GM21360 (cell line): ENCODE measurements around the gene ZFHX3.

ENCODE experiments used
- ATAC-seq: cut with Tn5 transposase; IDR thresholded peaks from one replicate; pipeline ENCODE4 v1.9.1; 2021; ENCODE audit warnings: mild to moderate bottlenecking, moderate library complexity; ENCODE audit not compliant: unreplicated experiment

The ZFHX3 gene

DNA sequence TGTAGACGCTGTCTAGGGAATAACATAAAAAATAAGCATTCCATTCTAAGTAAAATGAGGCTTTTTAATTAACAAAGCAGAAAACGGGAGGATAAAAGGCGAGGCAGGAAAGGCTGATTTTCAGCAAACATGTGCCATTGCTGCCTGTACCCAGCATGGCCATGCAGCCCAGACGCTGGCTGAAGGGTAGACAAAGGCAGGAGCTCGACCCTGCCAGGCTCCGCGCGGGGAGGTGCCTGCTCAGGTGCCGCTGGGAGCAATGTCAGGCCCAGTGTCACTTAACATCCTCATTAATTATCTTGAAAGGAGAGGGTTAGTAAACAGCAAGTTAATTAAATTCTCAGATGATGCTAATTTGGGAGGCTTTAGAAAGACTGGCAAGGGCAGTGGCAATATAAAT, 136.0 kb downstream of the ZFHX3 start:
- ATAC-seq: no peak

DNA sequence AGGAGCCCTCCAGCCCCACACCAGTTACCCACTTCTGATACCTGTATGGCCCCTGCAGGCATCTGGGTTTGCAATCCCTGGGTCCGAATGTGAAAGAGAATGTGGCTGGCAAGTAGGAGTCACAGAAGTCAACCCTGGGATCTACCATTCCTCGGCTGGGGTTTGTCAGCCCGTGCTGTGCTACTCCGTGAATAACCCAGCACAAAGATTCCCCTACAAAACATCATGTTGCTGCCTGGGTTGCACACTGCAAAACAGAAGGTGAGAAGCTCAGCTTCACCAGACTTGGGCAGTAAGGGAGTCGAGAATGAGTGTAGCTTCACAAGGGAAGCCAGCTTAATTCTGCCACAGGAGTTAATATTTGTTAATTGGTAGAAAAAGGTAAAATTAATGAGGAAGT, 137.1 kb downstream of the ZFHX3 start:
- no peak for ATAC-seq

DNA sequence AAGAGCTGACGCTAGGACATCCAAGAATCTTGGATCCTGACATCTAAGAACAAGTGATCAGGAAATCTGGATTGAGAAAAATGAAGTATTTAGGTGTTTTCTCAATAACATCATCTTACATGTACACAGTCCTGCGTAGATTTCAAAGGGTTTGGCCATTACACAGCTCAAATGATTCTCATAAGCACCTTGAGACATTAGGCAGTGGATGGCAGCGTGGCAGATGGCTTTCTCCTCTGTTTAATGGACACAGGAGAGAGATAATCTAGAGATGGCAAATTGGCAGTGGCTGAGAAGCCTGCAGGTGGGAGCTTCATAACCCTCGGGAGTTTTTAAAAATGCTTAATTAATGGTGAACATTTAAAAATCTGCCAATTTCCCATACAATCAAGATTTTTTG, 137.5 kb downstream of the ZFHX3 start:
- ATAC-seq: no peak

DNA sequence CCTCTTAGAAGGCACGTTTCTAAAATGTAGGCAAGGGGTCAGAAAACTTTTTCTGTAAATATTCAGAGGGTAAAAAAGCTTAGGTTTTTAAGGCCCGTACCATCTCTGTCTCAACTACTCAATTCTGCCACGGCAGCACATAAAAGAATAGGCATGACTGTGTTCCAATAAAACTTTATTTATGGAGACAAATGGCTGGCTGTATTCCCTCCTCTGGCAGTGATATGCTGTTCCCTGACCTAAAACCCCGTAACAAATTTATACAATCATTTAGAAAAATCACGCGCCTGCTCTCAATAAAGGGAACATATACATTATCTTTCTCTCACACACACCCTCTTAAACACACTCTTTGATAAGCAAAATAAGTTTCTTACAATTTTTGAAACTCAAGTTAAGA, 138.7 kb downstream of the ZFHX3 start:
- ATAC-seq: no peak

DNA sequence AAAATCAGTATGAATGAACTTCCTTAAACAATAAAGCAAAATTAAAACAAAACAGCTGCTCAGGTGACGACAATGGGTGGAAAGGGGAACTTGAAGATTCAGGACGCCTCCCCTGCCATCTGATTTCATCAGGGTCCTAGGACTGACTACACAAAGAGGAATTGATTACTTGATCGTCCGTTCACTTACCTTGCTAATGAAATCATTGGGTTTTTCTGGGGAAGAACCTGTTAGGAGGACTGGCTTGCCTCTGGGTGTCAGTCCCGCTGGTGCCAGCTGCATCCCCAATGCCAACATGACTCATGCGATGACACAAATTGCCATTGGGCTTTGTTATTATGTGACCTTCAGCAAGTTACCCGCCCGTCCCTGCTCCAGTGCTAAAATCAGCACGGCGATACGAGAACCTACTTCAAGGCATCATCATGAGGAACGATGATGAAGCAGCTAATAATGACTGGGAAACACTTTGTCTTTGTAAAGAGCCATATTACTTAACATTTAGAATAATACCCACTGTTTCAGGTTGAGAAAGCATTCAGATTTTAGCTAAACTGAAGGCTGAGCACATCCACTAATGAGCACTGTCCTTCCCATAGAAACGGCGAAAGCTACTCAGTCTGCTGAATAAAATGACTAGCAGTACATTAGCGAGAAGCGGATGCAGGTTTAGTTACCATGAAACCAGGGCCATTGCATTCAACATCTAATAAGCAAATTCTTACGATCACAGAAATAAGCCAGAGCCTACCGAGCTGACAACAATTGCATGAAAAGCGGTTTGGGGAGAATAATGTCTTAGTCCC, 139.4 kb downstream of the ZFHX3 start:
- no peak for ATAC-seq

DNA sequence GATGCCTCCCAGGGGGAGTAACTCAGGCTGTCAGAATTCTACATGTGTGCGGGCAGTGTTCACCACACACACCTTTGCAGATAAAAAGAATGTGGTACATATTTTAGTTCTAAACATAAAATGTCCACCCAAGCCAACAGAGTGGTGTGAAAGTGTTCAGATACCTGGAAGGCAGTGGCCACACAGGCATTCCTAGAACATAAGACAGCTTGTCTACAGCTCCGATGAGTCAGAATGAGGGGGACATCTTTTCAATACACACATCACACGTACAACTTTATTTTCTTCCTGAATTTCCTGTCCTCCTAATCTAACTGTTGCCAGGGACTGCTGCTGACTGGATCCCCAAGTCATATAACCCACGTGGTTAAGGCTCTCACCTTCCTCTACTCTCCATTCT, 142.3 kb downstream of the ZFHX3 start:
- no peak for ATAC-seq

DNA sequence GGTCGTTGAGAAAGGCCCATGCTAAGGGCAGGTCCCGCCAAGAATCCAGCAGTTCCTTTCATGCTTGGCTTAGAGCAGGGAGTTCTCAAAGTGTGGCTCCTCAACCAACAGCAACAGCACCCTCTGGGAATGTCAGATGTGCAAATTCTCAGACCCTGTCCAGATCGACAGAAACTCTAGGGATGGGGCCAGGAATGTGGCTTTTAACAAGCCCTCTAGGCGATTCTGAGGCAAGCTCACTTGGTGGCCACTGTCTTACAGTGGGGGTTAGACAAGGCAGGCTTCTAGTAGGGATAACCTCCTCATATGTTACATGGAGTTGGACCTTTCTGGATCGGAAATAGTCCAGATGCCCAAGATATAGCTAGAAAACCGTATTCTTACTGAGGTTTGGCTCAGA, 144.8 kb downstream of the ZFHX3 start:
- ATAC-seq: no peak

DNA sequence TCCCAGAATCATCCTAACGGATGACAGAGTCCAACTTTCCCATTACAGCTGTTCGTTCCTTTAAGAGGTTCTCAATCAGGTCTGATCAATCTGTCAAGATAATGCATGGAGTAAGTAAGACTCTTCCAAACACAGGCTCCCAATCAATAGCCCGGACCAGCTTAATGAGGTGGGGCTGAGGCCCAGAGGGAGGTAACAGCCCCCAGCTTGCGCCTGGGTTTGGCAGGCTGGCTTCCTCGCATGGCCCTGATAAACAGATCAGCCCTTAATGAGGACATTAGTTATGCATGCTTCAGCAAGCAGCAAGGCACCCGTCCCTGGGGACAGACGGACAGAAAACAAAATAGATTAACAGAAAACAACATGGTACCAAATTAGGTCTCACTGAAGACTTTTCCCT, 145.7 kb downstream of the ZFHX3 start:
- ATAC-seq: no peak

DNA sequence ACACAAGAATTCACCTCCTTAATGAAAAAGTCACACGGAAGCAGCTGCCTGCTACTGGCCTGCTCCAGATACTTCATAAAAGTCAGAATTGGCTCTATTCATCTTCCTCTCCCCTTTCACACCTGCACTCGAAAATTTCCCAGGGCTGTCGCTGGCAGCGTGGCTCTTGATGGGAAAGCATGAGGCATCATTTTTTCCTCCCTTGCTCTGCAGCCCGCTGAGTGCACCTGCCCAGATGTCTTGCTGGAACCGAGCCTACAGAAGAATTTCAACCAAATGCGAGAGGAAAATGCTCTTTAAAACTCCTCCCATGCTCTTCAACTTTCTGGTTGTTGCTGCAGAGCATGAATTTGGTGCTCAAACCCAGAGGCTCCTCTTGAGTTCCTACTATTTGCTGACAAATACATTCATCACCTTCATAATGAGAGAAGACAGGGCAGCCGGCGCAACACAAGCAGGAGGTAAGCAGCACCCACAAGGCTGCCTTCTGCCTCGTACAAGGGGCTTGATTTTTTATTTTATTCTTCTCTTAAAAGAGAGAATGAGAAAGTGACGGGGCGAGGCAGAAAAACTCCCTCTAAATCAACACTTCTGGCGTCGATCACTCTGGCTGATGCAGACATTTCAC, 146.8 kb downstream of the ZFHX3 start:
- no peak for ATAC-seq

DNA sequence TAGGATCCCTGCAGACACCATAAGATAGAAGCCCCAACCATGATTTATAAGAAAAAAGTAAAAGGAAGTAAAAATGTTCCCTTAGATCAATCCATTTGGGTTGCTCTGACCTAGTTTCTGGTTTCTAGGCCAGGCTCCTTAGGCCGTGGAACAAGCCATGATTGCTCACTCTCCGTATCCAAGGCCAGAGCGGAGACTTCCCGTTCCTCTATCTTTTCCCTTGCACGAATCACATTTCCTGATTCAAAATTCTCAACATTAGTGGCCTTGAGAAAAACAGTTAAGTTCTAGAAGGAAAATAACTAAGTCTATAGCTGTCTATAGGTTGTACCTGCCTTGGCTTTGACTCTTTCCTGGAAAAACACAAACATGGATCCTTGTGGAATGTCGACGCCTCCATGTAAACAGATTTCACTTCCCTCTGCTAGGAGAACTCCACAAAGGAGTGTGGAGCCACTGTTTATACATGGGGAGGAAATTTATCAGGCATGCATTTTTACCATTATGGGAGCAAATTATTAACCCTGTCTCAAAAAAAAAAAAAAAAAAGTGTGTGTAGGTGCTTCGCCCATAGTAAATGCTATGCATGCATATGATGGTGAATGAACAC, 149.6 kb downstream of the ZFHX3 start:
- no peak for ATAC-seq

DNA sequence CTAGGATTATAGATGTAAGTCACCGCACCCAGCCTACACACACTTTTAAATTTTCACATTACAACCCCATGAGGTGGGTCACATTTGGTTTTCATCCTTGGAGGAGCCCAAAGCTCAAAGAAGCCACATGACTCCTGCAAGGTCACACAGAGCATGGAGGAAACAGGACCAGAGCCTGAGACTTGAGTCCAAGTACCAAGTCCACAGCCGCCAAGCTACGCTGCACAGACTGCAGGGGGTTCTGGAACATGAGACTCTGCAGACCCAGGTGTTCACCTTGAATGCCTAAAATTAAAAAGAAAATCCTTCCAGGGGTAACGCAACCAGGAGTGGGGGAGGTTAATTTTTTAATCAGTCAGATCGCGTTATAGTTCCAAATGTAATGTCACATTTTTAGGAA, 150.2 kb downstream of the ZFHX3 start:
- ATAC-seq: no peak

DNA sequence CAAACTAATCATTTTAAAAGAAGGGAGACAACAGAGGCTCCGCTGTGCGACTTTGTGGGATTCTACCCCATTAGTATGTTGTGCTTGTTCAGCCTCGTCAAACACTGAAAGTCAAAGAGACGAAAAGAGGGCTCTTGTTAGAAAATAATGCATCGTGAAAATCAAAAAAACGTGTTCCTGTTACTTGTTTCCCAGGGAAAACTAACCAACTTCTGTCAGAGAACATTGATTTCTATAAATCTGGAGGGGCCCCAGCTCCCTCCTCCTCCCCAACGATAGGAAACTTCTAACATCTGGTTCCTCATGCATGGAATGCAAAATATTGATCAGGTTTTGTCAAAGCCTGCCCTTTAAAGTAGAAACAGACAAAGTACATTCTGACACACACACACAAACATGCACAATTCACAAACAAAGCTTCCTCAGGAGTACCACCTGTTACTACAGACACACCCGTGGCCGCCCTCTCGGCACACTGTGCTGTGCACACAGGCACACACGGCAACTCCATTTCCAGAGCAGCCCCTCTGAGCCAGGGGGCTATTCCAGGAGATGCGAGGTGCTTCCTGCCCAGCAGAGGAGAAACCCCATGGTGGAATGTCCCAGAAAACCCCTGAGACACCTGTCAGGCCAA, 151.3 kb downstream of the ZFHX3 start:
- no peak for ATAC-seq

DNA sequence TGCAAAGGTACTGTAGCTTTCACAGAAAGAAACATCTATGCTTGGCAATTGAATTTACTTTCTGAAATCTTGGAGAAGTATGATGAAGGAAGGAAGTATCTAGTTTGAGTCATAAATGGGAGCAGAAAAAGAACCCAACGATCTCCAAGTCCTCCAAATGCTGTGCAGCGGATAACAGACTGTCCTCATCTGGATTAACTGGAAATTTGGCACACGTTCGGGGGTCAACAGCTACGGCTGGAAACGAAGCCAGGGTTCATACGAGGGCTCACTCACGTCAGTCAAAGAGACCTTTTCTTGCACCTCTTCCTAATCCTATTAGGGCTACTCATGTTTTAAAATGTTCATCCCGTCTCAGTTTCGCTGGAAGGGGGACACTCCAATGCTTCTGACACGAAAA, 152.0 kb downstream of the ZFHX3 start:
- no peak for ATAC-seq

DNA sequence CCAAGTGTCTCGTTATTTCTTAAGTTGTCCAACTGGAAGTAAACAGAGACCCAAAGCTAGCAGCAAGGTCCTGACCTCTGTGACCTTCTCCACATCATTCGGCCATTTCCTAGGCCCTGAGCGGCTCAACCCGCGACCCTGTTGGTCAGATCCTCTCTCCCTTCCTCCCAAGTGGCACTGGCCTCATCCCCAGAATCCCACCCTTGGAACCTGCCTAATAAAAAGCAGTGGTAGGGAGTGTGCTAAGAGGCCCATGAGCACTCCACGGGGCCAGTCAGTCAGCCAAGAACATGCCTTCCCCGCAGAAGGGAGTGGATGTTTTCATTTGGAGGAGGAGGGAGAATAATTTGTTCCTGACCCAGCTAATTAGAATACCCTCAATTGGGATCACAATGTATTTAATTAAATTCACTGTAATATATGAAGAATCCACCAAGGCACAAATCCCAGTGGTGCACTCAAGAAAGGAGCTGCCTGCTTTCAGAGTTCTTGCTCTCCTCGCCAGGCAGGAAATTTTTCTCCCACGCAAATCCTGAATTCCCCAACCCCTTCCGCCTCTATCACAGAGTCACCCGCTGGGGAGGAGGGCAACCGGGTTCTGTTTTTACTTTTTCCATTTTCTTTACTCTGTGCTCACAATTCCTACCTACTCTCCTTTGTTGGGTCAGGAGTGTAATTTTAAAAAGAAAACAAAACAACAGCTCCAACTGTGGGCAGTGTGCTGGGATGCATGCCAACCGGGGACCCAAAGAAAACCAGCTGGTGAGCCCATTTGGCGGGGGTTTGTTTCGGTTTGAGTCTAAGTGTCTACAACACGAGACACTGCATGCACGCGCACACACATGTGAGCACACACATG, 153.4 kb downstream of the ZFHX3 start:
- no peak for ATAC-seq

DNA sequence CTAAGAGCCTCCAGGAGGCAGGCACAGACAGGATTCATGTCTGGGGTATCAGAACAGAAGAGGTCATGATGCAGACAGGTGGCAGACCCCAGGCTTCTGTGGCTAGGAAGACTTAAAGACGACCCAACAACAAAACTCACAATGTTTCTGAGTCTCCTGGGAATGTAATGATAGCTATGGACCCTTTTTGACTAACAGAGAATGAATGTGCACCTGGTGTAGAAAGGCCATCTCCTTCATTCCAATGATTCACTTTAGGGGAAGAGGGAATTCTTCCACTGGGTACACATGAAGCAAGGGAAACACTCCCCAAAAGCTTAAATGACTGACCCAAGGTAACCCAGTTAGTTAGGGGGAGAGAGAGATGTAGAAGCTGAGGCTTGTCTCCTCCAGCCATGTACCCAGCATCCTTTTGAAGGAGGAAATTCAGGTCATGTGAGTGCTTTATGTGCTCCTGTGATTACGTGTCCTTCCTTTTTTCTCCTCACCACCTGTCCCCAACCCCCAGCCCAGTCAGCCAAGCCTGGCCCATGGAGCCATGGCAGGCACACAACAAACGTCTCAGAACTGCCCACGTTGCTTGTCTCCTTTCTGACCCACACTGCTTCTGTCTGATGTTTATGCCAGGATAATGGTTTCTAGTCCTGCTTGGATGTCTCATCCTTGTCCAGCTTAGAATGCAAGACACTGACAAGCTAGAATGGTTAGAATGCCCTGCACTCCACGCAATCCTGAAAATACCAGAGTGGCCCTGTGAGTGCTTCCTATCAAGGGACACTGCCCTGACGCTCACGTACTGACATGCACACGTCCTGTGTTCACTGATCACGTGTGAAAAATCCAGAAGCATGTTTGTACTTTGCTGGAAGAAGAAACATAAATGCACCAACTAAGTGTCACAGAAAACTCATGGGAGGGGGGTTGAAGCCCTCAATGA, 156.4 kb downstream of the ZFHX3 start:
- no peak for ATAC-seq

DNA sequence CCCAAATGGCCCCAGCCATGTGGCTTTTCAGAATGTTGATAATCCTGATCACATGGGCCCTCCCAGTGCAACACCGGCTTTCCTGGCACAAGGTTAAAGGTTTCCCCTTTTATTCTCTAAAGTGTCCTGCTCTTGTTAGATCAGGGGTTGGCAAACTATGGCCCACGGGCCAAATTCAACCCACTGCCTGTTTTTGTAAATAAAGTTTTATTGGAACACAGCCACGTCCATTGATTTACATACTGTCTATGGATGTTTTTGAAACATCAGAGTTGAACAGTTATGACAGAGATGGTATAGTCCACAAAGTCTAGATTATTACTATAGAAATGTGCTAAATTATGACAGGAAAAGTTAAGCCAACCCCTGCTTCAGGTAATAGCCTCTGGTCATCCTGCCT, 157.3 kb downstream of the ZFHX3 start:
- no peak for ATAC-seq

DNA sequence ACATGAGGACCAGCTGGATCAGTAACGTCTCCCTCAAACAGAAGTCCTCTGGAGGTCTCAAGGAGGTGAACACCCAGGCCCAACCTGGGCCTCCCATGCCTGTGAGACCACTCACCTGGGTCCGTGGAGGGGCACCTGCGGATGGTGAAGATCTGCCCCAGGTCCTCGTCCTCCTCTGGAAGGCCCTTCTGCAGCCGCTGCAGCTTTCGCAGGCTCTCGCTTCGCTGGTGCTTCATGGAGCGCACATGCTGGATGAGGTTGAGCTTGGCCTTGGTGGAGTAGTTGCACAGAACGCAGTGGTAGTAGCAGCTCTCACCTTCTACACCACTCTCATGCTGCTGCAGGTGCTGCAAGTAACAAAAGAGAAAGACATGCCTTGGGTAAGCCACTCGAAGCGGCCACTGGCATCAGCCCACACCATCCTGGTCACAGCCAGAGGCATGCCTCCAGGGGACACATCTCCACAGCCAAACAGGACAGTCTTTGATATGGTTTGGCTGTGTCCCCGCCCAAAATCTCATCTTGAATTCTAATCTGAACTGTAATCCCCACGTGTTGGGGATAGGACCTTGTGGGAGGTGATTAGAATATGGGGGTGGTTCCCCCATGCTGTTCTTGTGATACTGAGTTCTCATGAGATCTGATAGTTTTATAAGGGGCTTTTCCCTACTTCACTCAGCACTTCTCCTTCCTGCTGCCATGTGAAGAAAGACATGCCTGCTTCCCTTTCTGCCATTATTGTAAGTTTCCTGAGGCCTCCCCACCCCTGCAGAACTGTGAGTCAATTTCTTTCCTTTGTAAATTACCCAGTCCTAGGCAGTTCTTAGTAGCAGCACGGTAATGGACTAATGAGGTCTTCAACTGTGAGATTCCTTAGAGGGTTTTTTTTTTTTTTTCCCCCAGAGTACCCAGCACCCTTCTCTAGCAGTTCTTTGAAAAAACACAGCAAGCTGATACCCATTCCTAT, 158.0 kb downstream of the ZFHX3 start:
- ATAC-seq: no peak

DNA sequence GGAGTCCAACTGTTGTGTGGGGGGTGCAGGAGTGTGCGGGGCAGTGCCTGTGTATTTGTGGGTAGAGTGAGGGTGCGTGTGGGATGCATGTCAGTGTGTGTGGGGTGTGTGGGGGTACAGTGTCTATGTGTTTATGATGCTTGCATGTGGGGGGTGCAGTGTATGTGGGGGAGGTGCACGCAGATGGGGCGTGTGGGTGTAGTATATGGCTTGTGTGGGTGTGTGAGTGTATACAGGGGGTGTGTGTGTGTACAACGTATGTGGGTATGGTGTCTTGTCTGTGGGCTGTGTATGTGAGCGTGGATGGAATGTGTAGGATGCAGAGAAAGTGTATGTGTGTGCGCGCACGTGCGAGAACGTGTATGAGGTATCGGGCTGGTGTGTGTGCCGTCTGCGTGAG, 160.4 kb downstream of the ZFHX3 start:
- no peak for ATAC-seq
